ENCODE measurements around the gene MIEF2.
A peak's percentile ranks its signal among the peaks of the same experiment; 100 is the strongest.

Gene MIEF2

GRCh38 chr17:18254888-18255649, 5.4 kb upstream of the MIEF2 start:
- Histone ChIP-seq H3K27ac (ENCODE audit: low read depth, low read length, poor library complexity, severe bottlenecking) (no peak overlapping the region), H3K4me1 (ENCODE audit: insufficient read depth, low read length, severe bottlenecking) (peaks cover 23% of the 10 kb centered on the region), H3F3A (ENCODE audit: insufficient read depth, low read length) (no peaks in the 10 kb centered on the region), H3K4me2 (ENCODE audit: low read length) (no peak overlapping the region), H3K79me2 (ENCODE audit: insufficient read depth, low read length) (no peaks in the 10 kb centered on the region), H3K27me3 (ENCODE audit: insufficient read depth, low read length) (no peaks in the 10 kb centered on the region), H3K4me3 (ENCODE audit: low read depth, low read length, poor library complexity, severe bottlenecking) (no peak overlapping the region), H3K9me2 (ENCODE audit: low read depth, low read length) (no peaks in the 10 kb centered on the region), H3K9ac (ENCODE audit: low read length) (no peak overlapping the region), H2AFZ (ENCODE audit: low read length) (no peak overlapping the region), H3K36me3 (ENCODE audit: insufficient read depth, low read length) (peaks cover 47% of the 10 kb centered on the region; the same call in 1 of the 2 replicates), H3K9me3 (ENCODE audit: low read length) (no peaks in the 10 kb centered on the region), H4K20me1 (ENCODE audit: insufficient read depth, low read length) (no peaks in the 10 kb centered on the region)
- TF ChIP-seq CTCF (IDR thresholded peaks at IDR 0.05; ENCODE audit: low read length) (no peak), EZH2 (IDR thresholded peaks at IDR 0.05; ENCODE audit: borderline replicate concordance, low read length) (no peak)

- TF ChIP-seq EZH2 (IDR thresholded peaks at IDR 0.05; ENCODE audit: borderline replicate concordance, low read length) (no peak), CTCF (IDR thresholded peaks at IDR 0.05; ENCODE audit: low read length) (no peak)
- Histone ChIP-seq H2AFZ (ENCODE audit: low read length) (no peak overlapping the region), H3K9me2 (ENCODE audit: low read depth, low read length) (no peaks in the 10 kb centered on the region), H3K4me2 (ENCODE audit: low read length) (no peak overlapping the region), H3K36me3 (ENCODE audit: insufficient read depth, low read length) (peaks cover 36% of the 10 kb centered on the region; the same call in 1 of the 2 replicates), H3K4me1 (ENCODE audit: insufficient read depth, low read length, severe bottlenecking) (peaks cover 29% of the 10 kb centered on the region), H3K27ac (ENCODE audit: low read depth, low read length, poor library complexity, severe bottlenecking) (no peak overlapping the region), H4K20me1 (ENCODE audit: insufficient read depth, low read length) (no peaks in the 10 kb centered on the region), H3K9me3 (ENCODE audit: low read length) (no peaks in the 10 kb centered on the region), H3F3A (ENCODE audit: insufficient read depth, low read length) (no peaks in the 10 kb centered on the region), H3K9ac (ENCODE audit: low read length) (no peak overlapping the region), H3K79me2 (ENCODE audit: insufficient read depth, low read length) (no peaks in the 10 kb centered on the region), H3K27me3 (ENCODE audit: insufficient read depth, low read length) (no peaks in the 10 kb centered on the region), H3K4me3 (ENCODE audit: low read depth, low read length, poor library complexity, severe bottlenecking) (no peak overlapping the region)
Observed at GRCh38 chr17:18256351-18256750, 4.1 kb upstream of the MIEF2 start.

- Histone ChIP-seq H3K4me3 (ENCODE audit: low read depth, low read length, poor library complexity, severe bottlenecking) (no peak overlapping the region), H3F3A (ENCODE audit: insufficient read depth, low read length) (no peaks in the 10 kb centered on the region), H3K27me3 (ENCODE audit: insufficient read depth, low read length) (no peaks in the 10 kb centered on the region), H3K36me3 (ENCODE audit: insufficient read depth, low read length) (peaks cover 33% of the 10 kb centered on the region; the same call in 1 of the 2 replicates), H3K9ac (ENCODE audit: low read length) (no peak overlapping the region; the same call in 1 of the 2 replicates), H4K20me1 (ENCODE audit: insufficient read depth, low read length) (no peaks in the 10 kb centered on the region), H3K79me2 (ENCODE audit: insufficient read depth, low read length) (no peaks in the 10 kb centered on the region), H3K4me1 (ENCODE audit: insufficient read depth, low read length, severe bottlenecking) (peaks cover 33% of the 10 kb centered on the region), H2AFZ (ENCODE audit: low read length) (no peak overlapping the region), H3K9me3 (ENCODE audit: low read length) (no peaks in the 10 kb centered on the region), H3K4me2 (ENCODE audit: low read length) (peak overlapping the region; percentile 72; the same call in 1 of the 2 replicates), H3K9me2 (ENCODE audit: low read depth, low read length) (no peaks in the 10 kb centered on the region), H3K27ac (ENCODE audit: low read depth, low read length, poor library complexity, severe bottlenecking) (no peak overlapping the region)
- TF ChIP-seq CTCF (IDR thresholded peaks at IDR 0.05; ENCODE audit: low read length) (no peak), EZH2 (IDR thresholded peaks at IDR 0.05; ENCODE audit: borderline replicate concordance, low read length) (no peak)
Observed at GRCh38 chr17:18256776-18257175, 3.7 kb upstream of the MIEF2 start.

Data from OCI-LY1 (cell line).